ENCODE data around the gene C1orf105. TPM values are rescaled to one million over a fixed set of nuclear protein-coding genes. Genes with fewer than 3 reads are reported as not detected.

Gene C1orf105
- total RNA-seq, 1 donor from 2014 or later = not detected

DNA sequence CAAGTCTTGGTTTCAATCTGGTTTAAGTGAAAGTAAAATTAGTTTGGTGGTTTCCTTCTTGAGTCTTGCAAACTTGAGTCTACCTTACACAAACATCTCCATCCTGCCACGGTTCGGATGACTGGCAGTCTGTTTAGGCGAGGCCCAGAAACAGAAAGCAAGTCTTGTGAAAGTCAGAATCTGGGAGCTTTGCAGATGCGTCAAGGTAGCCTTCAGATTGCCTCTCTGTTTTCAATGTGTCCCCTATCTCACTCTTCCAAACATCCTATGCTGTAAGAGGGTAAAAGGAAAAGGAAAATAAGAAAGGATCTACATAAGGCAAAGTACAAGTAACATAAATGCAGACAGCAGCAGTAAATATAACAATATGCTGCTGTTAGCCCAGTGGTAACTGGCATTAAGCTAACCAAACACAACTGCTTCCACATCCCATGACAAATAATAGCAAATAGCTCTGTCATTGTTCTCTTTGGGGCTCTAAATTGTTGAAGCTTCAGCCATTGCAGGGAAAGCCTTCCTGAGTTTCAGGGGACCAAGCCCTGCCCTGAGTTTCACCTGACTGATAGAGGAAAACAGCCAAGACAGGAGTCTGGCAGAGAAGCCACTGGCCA lies 26.2 kb upstream of the C1orf105 start:
- intact Hi-C loops (cut with DNase I) = no loop called here
- ATAC-seq = no peak
- DNase-seq (ENCODE audit: low spot score) = no peak

DNA sequence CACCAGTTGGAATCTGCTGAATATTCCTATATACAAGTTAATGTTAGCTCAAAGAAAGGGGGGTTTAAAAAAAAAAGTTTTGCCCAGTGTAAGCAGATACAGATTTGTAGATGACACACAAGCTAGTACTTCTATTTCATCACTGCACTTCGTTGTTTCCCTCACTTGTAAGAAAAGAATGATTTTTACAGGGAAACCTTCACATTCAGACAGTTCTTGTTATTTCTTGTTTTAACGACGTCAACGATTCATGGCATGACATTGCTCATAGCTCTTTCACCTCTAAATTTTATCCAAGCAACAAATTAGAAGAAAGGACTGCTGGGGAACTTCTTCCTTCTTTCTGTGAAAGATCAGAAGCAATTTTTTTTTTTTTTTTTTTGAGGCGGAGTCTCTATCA lies 25.7 kb upstream of the C1orf105 start:
- ATAC-seq = no peak
- intact Hi-C loops (cut with DNase I) = no loop called here
- DNase-seq (ENCODE audit: low spot score) = no peak

DNA sequence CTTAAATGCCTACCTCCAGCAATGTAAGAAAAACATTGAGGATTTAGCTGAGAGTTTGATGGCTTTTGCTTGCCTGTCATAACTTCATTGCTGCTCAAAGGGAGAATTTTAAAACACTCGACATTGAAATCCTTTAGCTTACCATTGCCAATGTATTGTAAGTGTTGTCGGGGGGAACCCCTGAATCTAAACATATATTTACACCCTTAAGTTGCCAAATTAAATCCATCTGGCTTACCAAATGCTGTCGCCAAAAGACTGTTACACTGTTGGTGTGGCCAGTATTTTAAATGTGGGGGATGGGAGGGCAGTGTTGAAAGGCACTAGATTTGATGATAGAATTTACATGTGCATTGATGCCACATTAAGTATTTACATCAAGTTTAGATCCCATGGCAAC lies 24.9 kb upstream of the C1orf105 start:
- intact Hi-C loops (cut with DNase I) = no loop called here
- DNase-seq (ENCODE audit: low spot score) = no peak
- no peak for ATAC-seq

DNA sequence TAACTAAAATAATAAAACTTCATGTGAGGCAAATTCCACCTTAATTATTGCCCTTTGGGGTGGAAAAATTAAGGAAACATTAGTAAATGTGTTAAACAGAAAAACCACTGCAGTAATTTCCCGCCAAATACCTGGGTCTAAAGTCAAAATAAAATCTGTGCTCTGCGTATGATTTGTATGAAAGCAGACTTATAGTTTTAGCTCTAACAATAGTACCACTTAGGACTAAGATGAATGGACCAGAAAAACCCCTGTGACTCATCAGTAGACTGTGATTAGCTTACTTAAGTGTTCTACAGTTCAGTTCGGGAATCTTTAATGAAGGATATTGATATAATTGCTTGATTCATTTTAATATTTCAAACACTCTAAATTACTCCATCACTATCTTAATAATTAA lies 23.3 kb upstream of the C1orf105 start:
- no peak for DNase-seq (ENCODE audit: low spot score)
- intact Hi-C loops (cut with DNase I) = no loop called here
- ATAC-seq = no peak

DNA sequence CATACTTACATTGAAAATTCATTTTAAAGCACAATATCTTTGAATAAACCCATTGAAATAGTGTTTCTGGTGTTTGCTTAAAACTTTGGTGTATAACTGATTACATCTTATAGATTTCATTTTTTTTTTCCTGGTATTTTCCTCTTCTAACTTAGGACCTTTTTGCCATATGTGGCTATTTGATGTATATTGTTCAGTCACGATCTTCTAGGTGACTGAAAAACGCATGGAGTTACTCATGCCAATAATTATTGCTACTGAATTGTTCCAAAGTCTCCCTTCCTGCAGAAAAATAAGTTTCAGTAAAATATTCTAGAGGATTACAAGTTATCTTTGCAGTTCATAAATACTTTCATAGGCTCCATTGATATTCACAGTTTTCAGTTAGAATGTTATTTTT lies 22.9 kb upstream of the C1orf105 start:
- intact Hi-C loops (cut with DNase I) = no loop called here
- DNase-seq (ENCODE audit: low spot score) (no peak), ATAC-seq (no peak)

DNA sequence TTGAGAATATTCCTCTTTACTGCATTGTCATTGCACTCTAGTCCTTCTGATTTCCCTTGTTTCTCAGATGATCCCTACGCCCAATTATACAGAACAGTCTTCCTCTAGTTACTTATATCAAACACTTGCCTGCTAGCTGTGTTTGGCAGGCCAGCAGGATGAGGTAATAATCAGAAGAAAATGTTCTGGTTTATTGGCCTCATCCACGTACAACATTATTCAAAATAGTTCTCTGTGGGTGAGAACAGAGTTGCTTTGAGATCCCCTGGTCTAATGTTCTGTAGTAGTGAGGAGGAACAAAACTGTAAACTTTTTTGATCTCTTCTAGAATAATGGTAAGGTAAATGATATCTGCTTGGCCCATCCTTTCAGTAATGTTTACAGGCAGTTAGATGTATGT lies 22.3 kb upstream of the C1orf105 start:
- peak; percentile 27 for ATAC-seq
- intact Hi-C loops (cut with DNase I) = no loop called here
- no peak for DNase-seq (ENCODE audit: low spot score)

DNA sequence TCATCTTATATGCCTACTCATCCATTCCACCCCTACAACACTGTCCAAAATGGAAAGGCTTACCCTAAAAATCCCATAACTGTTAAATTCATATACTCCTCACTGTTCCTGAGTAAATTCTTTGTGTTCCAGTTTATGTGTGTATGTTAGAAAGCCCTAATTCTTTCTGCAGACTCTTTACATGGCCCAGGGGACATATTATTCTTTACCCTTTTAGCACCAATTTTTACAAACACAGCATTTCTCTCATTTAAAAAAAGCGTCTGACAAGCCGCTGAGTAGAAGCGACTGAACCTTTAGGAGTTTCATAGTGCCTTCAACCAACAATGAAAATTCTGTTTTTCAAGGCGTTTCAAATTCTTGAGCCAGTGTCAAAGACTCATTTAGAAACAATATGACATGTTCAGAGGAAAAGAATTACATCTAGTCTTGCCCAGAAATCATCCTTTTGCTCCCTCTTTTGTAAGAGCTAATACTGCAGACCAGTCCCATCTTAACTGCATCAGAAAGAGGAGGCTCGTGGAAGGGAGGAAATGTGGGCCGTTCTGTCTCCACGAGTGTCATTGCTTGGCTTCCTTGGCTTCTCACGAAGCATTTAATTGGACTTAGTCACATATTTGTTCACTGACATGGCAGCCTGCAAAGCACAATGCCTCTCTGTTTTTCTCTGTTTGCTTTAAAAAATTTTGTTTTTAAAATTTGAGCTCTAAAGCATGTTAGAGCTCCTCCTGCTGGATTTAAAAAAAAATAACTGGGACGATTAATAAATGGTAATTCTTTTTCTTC lies 21.3 kb upstream of the C1orf105 start:
- intact Hi-C loops (cut with DNase I) = no loop called here
- DNase-seq (ENCODE audit: low spot score) = peak; percentile 72
- peak; percentile 96 for ATAC-seq

DNA sequence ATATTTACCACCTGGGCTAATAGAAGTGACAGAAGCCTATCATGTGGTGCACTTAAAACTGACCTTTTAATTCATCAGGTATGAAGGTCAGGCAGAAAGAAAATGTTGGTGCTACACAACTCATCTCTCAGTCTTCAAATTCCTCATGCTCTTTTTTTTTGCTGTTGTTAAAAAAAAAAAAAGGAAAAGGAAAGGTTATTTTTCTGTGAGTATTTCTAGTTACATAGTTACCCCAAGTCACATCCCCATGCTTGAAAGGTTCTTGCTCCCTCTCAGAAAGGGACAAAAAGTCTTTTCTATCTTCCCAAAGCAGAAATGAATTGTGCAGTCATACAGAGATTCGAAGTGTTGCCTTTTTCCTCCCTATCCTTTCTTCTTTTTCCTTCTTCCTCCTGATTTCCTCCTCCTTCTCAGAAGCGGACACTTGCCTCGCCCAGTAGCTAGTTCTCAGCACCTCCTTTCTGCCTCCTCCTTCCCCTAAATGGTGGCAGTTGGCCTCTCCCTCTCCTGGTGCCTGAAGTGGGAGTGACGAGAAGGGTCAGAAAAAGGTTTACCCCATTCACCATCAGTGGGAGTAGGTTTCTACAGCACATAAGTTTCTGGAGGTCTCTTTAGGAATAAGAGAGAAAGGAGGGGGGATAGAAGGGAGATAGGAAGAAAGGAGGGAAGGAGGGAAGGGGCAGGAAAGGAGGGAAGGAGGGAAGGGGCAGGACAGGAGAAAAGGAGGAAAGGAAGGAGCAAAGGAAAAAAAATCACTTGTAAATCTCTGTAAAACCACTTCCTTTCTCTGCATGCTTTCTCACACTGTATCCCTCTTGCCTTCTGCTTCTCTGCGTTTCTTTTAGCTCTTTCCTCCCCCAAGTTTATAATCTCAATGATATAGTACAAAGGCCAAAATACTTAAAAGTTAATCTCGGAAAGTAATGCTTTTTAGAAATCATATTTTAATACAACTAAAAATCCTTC lies 20.4 kb upstream of the C1orf105 start:
- peak; percentile 29 for ATAC-seq
- intact Hi-C loops (cut with DNase I) = no loop called here
- no peak for DNase-seq (ENCODE audit: low spot score)

DNA sequence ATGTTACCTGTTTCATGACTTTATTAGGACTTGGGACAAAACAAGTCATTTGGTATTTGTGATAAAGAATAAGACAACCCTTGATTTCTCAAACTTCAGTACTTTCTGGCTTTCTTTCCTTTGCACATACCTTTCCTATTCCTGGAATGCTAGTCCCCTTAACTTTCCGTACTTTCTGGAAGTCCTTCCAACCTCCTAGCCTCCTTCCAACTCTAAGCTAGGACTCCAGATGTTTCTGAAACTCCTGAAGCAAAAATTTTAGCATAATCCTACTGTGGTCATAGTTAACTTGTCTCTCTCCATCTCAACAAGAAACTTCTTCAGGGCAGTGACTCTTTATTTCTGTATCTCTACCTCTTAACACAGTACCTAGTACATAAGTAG lies 19.8 kb upstream of the C1orf105 start:
- DNase-seq (ENCODE audit: low spot score) = no peak
- no peak for ATAC-seq
- intact Hi-C loops (cut with DNase I) = no loop called here

DNA sequence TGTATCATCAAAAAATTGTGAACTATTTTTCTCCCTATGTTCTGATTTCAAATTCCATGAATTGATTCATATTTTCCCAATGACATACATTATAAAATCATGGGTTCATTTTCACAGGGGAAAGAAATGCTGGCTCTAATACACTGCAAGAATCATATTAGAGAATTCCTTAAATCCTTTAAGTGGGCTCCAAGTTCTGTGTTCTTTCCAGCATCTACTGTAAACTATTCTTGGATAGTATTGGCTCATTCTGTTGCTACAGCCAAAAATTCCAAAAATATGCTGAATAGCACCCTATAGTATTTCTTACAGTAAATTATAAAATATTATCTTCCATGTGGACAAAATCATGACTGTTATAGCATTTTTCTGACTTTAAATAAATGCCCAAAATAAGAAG lies 19.0 kb upstream of the C1orf105 start:
- ATAC-seq (no peak), DNase-seq (ENCODE audit: low spot score) (no peak)
- intact Hi-C loops (cut with DNase I) = no loop called here

DNA sequence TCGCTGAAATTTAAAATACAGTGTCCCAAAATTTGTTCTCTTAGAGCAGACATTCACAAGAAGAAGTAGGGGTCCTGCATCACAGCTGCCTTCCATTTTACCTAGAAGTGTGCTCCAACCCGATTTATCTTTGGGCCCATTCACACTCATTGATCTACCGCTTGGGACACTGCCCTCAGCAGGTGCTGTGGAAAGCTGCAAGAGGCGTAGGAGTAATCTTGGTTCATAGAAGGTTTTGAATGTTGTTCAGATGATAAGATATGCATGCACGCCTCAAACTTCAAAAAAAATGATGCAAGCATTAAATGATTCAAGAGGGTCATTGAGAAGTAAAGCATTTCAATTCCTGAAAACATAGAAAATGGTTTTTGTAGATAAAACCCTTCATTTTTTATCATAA lies 18.6 kb upstream of the C1orf105 start:
- DNase-seq (ENCODE audit: low spot score) (no peak), ATAC-seq (no peak)
- intact Hi-C loops (cut with DNase I) = no loop called here

DNA sequence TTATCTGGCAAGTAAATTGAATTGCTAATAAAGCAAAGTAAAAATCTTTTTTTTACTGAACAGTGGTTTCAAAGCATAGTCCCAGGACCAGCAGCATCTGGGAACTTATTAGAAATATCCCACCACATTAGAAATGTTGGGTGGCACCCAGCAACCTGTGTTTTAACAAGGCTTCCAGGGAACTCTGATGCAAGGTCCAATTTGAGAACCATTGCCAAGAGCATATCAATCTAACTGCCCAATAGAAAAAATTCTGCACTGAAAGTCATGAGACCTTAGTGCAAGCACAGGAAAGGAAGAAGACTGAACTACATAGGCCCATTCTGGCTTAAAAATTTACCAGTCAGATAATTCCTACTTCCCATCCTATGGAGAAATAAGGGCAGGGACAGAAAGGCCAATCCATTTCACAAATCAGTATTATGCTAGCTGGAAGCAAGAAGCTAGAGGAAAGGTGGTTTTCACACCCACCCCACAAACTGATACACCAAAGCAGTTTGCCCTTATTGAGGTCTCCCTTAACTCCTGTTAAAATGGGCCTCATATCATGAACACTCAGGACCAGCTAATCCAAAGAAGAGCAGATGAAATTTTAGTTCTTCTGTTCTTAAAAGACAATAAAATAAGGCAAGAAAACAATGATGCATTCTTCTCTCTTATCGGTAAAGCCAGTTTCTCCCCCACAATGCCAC lies 17.5 kb upstream of the C1orf105 start:
- DNase-seq (ENCODE audit: low spot score) (no peak), ATAC-seq (no peak)
- intact Hi-C loops (cut with DNase I) = no loop called here

DNA sequence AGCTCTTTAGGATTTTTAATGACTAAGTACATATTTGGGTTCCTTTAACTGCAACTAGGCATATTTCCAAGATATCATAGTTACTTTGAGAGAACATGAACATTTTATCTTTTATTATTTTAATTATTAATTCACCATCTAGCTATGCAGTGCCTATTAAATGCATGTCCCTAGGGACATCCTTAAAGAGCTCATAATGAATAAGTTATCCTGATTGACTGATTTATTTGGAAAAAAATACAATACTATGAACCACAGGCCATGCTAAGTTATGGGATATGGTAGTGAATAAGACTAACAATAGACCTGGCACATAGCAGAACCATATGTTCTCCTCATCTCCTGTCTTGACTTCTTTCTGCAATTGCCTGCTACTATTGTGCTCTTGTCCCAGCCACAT lies 16.4 kb upstream of the C1orf105 start:
- intact Hi-C loops (cut with DNase I) = no loop called here
- no peak for DNase-seq (ENCODE audit: low spot score)
- ATAC-seq = no peak

DNA sequence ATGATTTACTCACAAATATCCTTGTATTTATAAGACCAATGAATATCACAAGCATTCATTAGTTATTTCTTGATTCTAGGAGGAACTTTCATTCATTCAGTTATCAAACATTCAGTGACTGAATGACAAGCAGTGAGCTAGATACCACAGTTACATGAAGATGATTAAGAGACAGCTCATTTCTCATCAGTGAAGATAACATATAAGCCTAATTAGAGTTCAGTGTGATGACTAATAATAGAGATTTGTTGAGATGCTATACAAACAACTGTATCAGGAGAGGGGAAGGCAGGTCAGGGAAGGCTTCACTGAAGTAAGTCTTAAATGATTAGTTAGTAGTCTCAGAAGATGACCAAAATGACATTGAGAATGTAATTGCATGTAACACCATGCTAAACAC lies 14.6 kb upstream of the C1orf105 start:
- DNase-seq (ENCODE audit: low spot score) (no peak), ATAC-seq (no peak)
- intact Hi-C loops (cut with DNase I) = no loop called here

DNA sequence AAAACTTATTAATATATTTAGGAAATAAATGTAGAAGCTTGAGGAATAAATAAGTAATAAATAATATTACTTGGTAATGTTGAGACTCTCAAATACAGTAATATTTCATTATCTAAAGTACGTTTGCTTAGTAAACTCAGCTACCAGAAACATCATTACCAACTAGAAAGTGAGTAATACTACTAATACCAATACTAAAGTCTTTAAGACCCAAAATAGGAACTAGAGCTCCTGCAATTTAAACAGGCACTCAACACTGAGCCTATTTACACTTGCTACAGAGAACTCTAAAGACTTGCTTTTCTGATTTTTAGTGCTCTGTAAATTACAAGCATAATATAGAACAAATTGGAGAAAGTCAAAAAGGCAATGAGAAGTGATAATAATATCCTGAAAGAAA lies 13.5 kb upstream of the C1orf105 start:
- DNase-seq (ENCODE audit: low spot score) = no peak
- no peak for ATAC-seq
- intact Hi-C loops (cut with DNase I) = no loop called here

DNA sequence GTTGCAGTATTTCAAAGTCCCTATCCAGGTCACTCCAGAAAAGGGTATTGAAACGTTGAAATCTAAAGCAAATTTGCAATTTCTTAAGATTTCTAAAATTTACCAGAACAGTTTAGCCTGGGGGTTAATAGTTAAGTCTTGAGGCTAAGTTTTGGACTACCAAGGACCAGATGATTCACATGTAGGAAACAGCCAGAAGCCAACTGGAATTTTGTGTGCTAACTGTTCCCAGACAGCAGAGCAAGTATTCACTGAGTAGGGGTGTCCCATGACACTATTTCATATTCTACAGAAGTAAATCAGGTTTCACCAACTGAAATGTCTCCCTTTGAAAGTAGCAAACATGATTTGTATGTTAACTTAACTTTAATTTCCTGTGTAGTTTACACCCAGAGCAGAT lies 11.5 kb upstream of the C1orf105 start:
- intact Hi-C loops (cut with DNase I) = no loop called here
- ATAC-seq = no peak
- no peak for DNase-seq (ENCODE audit: low spot score)

DNA sequence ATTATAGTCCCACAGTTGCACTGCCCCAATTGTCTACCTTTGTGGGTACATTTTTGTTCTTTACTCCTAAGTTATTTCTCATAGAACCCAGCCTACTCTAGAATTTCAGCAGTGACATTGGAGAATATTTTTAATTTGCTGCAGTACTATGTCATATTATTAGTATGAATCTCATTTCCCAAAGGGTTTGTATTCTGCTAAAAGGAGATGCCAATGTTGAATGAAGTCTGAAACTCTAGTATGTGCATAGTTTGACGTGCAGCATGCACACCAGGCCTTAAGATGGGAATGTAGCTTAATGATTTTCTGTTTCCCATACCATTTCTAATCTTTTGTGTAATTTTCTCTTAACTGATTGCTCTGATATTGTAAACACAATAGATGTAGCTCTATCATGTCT lies 10.5 kb upstream of the C1orf105 start:
- intact Hi-C loops (cut with DNase I) = no loop called here

DNA sequence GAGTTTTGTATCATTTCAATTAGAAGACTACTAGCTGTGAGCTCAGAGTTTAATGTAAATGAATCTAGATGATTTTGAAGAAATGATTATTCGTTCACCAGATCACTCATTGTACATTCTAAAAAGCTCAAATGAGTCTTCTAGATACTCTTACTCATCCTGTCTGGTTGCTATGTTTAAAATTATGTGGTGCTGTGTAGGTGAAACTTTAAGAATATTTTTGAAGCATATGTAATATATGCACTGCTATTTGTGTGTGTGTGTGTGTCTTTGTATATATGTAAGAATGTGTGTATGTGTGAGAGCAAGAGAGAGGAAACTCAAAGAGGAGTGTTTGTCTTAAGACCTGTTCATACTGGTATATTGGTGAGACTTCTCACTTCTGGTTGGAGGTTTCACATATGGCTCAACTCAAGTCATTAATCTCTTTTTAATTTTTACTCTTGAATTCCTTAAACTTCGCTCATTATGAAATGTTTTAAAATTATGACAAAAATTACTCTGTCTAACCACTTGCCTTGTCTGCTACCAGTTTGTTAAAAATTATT lies 8.6 kb upstream of the C1orf105 start:
- ATAC-seq (no peak), DNase-seq (ENCODE audit: low spot score) (no peak)
- intact Hi-C loops (cut with DNase I) = no loop called here

More for the DNA sequence above, 10.5 kb upstream of the C1orf105 start:
- no peak for ATAC-seq
- no peak for DNase-seq (ENCODE audit: low spot score)

DNA sequence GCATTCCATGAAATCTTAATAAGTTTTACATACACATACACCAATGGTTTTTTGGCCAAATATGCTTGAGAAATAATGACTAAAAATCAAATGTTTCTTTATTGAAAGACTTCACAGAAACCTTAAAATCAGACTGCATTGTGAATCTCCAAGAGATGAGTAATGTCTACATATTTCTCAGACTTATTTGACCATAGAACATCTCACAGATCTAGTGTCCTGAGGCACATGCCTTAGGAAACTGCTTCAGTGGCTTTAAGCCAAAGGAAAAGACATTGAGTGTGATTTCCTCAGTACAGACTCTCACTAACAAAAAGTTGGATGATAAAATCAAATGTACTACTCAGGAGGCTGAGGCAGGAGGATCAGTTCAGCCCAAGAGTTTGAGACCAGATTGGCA lies 6.2 kb upstream of the C1orf105 start:
- no peak for DNase-seq (ENCODE audit: low spot score)
- no peak for ATAC-seq
- intact Hi-C loops (cut with DNase I) = no loop called here

All from sciatic nerve (tissue), 2 donors.